NCI-H460 (cell line): ENCODE data around the gene SETBP1. TPM values are rescaled to one million over a fixed set of nuclear protein-coding genes. Genes with fewer than 3 reads are reported as not detected.

Experiments used
- DNase-seq: peaks from one replicate; pipeline ENCODE4 v3.0.0-alpha.2; 2016; ENCODE audit warnings: low read depth; ENCODE audit errors: extremely low read depth
- total RNA-seq: library from RNA; depleted of rRNA; stranded (reverse); fragments of >200 nt; shearing (Covaris generic); gene quantifications from 2 replicates; pipeline ENCODE4 v1.2.3, GENCODE V29; 2014

SETBP1 gene
- total RNA-seq, 1 experiment from 2014 or later: 2.0 TPM

- no peak for DNase-seq
Measured at GRCh38 chr18:44920441-44920840, 239.8 kb downstream of the SETBP1 start.

GRCh38 chr18:44921974-44922373 is 241.3 kb downstream of the SETBP1 start:
- no peak for DNase-seq

- DNase-seq: no peak
Measured at GRCh38 chr18:44922968-44923367, 242.3 kb downstream of the SETBP1 start.

- DNase-seq: no peak
Measured at GRCh38 chr18:44924785-44925499, 244.3 kb downstream of the SETBP1 start.

- no peak for DNase-seq
Measured at GRCh38 chr18:44927127-44927849, 246.6 kb downstream of the SETBP1 start.

- DNase-seq: no peak
Measured at GRCh38 chr18:44934901-44935300, 254.2 kb downstream of the SETBP1 start.

- DNase-seq: no peak
Measured at GRCh38 chr18:44935455-44935854, 254.8 kb downstream of the SETBP1 start.

- no peak for DNase-seq
Measured at GRCh38 chr18:44936485-44936884, 255.8 kb downstream of the SETBP1 start.

GRCh38 chr18:44937960-44938719 is 257.5 kb downstream of the SETBP1 start:
- DNase-seq: no peak

- no peak for DNase-seq
Measured at GRCh38 chr18:44938720-44939665, 258.3 kb downstream of the SETBP1 start.

GRCh38 chr18:44941516-44941915 is 260.8 kb downstream of the SETBP1 start:
- no peak for DNase-seq

- DNase-seq: no peak
Measured at GRCh38 chr18:44942073-44942472, 261.4 kb downstream of the SETBP1 start.

- no peak for DNase-seq
Measured at GRCh38 chr18:44943311-44943881, 262.7 kb downstream of the SETBP1 start.

- DNase-seq: no peak
Measured at GRCh38 chr18:44944461-44944860, 263.8 kb downstream of the SETBP1 start.

- DNase-seq: no peak
Measured at GRCh38 chr18:44945888-44946401, 265.3 kb downstream of the SETBP1 start.

GRCh38 chr18:44946529-44947113 is 265.9 kb downstream of the SETBP1 start:
- no peak for DNase-seq

- DNase-seq: no peak
Measured at GRCh38 chr18:44949967-44950366, 269.3 kb downstream of the SETBP1 start.

- DNase-seq: no peak
Measured at GRCh38 chr18:44950685-44951195, 270.1 kb downstream of the SETBP1 start.

GRCh38 chr18:44951748-44952147 is 271.1 kb downstream of the SETBP1 start:
- no peak for DNase-seq
